ENCODE data around the gene GRIP1.
A peak's percentile ranks its signal among the peaks of the same experiment; 100 is the strongest.

Gene GRIP1

GRCh38 chr12:66428870-66429269, 250.0 kb downstream of the GRIP1 start:
- DNase-seq, result no peak

DNA sequence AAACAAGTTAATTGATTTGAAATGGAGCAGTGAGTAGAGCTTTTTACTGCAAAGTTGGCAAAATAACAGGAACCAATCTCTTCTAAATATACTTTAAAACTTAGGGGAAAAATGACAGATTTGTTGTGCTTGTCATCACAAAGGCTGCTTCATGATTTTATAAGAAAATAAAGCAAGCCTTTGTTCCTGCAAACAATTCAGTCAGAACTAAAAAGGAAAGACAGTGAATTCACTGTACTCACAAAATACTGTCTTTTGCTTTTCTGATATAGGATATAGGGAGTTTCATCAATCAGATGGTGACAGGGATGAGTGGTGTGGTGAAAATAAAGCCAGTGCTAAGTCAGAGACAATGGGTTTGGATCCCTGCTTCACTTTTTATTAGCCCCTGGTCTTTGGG, 250.6 kb downstream of the GRIP1 start:
- DNase-seq, result no peak

- no peak for DNase-seq
Measured at GRCh38 chr12:66426696-66427095, 252.2 kb downstream of the GRIP1 start.

DNA sequence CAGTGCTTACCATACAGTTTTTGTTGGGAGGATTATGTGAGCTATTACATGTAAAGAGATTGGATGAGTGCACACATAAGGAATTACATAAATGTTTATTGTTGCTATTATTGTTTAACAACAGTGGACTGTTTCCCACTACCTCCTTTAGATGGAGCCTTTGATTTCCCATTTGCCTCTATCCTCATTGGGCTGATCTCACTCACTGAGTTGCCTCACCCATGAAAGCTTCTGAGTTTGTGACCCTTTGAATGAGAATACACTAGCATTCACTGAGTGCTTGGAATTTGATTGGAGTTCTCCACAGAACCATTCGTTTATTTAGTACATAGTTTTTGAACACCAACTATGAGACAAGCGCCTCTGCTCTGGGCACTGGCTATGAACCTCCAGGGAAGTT, 255.6 kb downstream of the GRIP1 start:
- no peak for DNase-seq

GRCh38 chr12:66418908-66419307, 260.0 kb downstream of the GRIP1 start:
- DNase-seq, result no peak

DNA sequence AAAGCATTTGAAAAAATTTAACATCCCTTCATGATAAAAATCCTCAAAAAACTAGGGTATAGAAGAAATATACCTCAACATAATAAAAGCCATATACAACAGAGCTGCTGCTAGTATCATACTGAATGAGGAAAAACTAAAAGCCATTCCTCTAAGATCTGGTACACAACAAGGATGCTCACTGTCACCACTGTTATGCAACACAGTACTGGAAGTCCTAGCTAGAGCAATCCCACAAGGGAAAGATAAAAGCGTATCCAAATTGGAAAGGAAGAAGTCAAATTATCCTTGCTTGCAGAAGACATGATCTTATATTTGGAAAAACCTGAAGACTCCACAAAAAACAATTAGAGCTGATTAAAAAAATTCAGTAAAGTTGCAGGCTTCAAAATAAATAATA, 261.7 kb downstream of the GRIP1 start:
- DNase-seq, result no peak

- peak; percentile 12 to 63 for DNase-seq
Measured at GRCh38 chr12:66409195-66409871, 269.5 kb downstream of the GRIP1 start.

GRCh38 chr12:66405395-66405794, 273.5 kb downstream of the GRIP1 start:
- no peak for DNase-seq

GRCh38 chr12:66403746-66404145, 275.1 kb downstream of the GRIP1 start:
- DNase-seq, result no peak

DNA sequence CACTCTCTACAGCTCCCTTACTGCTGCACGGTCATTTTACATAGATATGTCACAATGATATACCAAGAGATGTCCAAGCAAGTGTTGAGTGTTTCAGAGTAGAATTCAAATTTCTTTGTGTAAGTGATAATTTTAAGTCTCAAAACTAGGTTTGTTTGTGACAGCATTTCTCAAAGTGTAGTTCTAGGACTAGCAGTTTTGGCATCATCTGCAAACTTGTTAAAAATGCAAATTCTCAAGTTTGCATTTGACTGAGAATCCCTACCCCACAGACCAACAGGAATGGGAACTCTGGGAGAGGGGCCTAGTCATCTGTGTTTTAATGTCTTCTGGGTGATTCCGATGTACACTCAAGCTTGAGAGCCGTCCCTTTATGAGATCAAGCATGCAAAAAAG, 279.0 kb downstream of the GRIP1 start:
- DNase-seq, result no peak

DNA sequence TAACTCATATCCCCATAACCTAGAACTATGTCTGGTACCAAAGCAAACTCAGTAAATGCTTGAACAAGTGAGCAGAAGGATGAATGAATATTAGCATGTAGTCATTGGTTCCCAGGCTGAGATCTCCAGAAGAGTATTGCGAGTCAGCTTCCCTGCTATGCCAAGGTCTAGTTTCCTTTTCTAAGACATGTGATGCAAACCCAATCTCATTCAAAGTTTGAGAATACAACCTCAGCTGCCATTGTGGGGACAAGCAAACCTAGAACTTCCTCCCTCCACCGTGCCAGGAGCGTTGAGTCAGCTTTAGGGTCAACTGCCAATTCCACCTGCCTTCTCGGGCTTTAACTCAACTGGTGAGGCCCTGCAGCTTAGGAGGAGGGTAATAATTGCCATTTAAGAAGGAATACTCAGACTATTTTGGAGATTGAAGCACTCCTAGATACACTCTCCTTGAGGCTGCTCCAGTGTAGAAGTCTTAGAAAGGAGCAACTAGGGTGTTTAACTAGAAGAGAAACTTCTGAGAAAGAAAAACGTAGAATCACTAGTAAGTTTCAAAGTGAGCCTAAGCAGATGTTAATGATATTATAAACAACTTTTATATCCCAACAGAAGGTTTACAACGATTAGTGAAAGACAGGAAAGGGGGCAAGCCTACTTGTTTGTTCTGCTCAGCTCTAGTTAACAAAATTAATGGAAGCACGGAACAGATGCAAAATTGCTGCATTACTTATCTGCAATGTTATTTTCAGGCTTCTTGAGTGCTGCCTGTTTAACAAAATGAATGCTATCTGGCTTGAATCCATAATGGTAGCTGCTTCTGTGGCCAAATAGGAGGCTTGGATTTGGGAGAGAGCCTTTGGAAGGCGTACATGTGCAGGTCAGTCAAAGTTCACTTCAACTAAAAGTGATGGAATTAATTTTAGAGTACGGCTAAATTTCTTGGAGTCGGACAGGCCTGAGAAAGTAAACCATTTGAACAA, 279.7 kb downstream of the GRIP1 start:
- no peak for DNase-seq

DNA sequence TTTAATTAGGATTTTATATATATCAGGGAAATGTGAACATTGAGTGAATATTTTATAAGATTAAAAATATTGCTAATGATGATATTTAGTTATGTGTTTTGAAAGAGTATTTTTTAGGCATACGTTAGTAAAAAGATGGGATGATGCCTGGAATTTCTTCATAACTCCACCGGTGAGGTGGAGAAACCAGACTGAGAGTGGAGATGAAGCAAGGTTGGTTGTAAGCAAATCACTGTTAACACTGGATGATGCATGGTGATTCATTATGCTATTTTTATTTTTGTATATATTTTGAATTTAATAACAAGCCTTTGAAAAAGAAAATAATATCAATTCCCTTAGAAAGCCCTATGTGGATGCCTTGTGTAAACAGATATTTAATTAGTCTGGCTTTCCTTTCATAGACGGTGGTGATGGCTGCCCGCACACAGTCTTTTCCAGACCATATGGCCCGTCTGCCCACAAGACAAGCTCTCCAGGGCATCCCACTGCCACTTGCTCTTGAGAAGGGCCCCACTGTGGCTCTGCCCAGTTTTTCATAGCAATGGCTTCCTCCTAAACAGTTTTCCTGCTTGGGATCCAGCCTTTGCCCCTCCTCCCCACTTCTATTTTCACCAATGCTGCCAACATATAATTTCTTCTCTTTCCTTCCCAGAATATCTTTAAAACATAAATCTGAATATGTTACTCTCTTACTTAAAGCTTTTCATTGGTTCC, 281.1 kb downstream of the GRIP1 start:
- no peak for DNase-seq

- peak in 1 of 2 donors; percentile 19 for DNase-seq
Measured at GRCh38 chr12:66393890-66394289, 285.0 kb downstream of the GRIP1 start.

GRCh38 chr12:66392266-66392915, 286.5 kb downstream of the GRIP1 start:
- DNase-seq, result no peak

DNA sequence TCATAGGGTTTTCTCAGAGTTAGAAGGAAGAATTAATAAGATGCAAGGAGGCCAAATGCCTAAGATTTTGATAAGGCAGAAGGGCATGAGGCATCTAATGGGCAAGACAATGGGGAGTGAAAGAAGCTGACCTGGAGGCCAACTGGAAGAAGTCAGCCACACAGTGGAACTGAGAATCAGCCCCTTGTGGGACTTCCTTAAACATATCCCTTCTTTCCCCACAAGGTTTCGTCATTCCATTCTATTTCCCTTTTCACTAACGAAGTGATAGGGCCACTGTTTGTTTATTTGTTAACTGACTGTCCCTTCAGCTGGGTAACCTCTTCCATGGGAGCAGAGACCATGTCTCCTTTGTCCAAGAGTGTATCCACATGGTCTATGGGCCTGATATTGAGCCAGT, 290.4 kb downstream of the GRIP1 start:
- DNase-seq, result peak in 1 of 2 donors; percentile 13

GRCh38 chr12:66387117-66387516, 291.8 kb downstream of the GRIP1 start:
- DNase-seq, result no peak

DNA sequence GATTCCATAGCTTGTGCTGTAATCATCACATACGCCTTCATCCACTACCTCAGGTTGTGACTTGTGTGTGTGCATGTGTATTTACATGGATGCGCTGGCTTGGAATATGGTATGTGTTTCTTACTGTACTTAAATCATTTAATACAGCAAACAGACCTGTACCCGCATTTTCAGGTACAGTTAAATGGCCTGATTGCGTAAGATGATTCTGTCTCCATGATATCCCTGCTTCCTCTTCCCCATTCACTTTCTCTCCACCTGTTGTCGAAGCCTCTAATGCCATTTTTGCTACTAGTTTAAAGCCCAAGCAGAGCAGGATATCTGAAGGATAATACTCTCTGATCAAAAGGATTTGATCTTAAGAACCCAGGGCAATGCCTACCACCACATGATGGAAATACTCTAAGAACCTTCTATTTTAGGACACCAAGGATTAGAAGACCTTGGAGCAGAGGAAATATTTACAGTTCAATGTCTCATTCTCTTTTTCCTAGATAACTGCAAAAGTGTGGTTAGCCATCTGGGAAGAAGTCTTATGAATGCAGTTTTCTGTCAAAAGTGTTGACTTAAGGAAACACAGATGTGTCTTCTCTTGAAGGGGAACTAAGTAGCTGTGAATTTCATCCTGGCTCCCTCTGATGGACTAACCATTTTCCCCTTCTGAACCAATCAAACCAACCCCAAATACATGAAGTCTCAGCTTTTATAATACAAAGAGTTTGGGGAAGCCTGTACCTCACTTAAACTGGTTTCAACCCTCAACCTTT, 297.9 kb downstream of the GRIP1 start:
- no peak for DNase-seq

DNA sequence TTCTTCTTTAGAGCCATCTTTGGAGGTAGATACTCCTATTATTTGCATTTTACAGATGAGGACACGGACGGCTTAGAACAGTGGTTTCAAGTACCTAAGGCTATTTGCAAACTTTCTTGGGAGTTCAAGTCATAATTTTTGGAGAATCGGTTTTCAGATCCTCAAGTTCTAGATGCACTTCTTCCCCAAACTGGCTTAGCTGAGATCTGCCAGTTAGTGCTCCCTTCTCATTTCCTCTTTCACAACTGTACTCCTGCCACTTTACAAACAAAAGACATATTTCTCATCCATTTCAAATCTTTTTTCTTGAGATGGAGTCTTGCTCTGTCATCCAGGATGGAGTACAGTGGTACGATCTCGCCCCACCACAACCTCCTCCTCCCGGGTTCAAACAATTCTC, 299.3 kb downstream of the GRIP1 start:
- DNase-seq, result no peak

DNA sequence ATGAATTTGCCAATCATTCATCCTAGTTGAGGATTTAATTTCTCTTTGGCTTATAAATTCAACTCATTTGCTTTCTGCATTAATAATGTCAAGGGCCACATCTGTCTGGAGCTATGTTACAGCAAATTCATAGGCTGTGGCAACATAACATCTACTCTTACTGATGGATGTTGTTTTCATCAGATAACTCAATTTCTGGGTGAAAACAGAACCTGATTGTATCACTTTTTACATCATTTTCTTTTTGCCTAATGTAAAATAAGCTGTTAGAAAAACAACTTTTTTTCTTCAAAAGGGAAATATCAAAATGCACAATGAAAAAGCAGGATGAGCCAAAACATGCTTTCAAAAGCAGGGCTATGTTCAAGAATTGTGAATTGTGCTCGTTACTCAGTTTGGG, 303.3 kb downstream of the GRIP1 start:
- DNase-seq, result no peak

GRCh38 chr12:66371982-66372381, 306.9 kb downstream of the GRIP1 start:
- no peak for DNase-seq

GRCh38 chr12:66367015-66367667, 311.7 kb downstream of the GRIP1 start:
- no peak for DNase-seq
